HAP-1 (cell line): ENCODE measurements around the gene HIP1.

Source experiments
- DNase-seq, 2 experiments: peaks; one replicate each; pipeline ENCODE4 v3.0.0-alpha.2; 2016 to 2020; ENCODE audit warnings: low spot score in 2 of 2
- H3K27me3 ChIP-seq: fragments of 250-450 bp; sonication (Bioruptor Pico); 2 replicates; pipeline ENCODE4 v1.5.1; 2020; ENCODE audit warnings: low read depth, mild to moderate bottlenecking, moderate library complexity
- H3K36me3 ChIP-seq: fragments of 250-450 bp; sonication (Bioruptor Pico); replicated peaks from 2 replicates; pipeline ENCODE4 v1.5.1; 2020; ENCODE audit warnings: mild to moderate bottlenecking
- H3K4me1 ChIP-seq: fragments of 250-450 bp; sonication (Bioruptor Pico); 2 replicates; pipeline ENCODE4 v1.5.1; 2020; ENCODE audit warnings: mild to moderate bottlenecking
- H3K4me3 ChIP-seq: fragments of 250-450 bp; sonication (Bioruptor Pico); 2 replicates; pipeline ENCODE4 v1.5.1; 2020; ENCODE audit warnings: mild to moderate bottlenecking, moderate library complexity
- H3K9me3 ChIP-seq: fragments of 250-450 bp; sonication (Bioruptor Pico); 2 replicates; pipeline ENCODE4 v1.5.1; 2020; ENCODE audit warnings: mild to moderate bottlenecking, moderate library complexity
- in situ Hi-C: fragments of 300-500 bp; cut with MboI; formaldehyde crosslinking; loops from 3 replicates; pipeline ENCODE4 v1.14.3; 2020; ENCODE audit warnings: low sequenced_read_pairs, inconsistent platforms, mixed read lengths

HIP1 gene

DNA sequence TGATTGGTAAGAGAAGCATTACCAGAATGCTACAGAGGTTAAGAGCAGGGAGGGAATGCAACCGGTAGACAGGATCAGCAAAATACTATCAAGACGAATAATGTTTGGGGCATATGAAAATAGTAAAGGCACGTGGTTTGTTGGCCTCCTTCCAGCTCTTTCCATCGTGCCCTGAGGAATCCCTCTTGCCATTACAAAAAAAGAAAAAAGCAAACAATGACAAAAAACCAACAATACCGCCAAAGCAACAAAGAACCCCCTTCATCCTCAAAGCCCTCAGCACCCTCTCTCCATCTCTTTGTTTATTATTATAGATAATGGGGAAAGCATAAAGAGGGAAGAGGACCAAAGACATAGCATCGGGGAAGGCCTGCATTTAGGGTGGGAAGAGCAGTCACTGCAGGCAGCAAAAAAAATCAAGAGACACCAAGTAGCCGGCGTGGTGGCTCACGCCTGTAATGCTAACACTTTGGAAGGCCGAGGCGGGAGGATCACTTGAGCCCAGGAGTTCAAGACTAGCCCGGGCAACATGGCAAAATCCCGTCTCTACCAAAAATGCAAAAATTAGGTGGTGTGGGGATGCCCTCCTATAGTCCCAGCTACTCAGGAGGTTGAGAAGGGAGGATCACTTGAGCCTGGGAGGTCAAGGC is 78.0 kb downstream of the HIP1 start:
- H3K4me1 ChIP-seq: no peaks in the 10 kb centered on the region
- in situ Hi-C loops: no loop called here
- H3K9me3 ChIP-seq: no peaks in the 10 kb centered on the region
- H3K27me3 ChIP-seq: no peaks in the 10 kb centered on the region
- DNase-seq: peak in 1 of 2 experiments; percentile 46
- H3K4me3 ChIP-seq: no peak overlapping the region
- no peaks in the 10 kb centered on the region for H3K36me3 ChIP-seq

DNA sequence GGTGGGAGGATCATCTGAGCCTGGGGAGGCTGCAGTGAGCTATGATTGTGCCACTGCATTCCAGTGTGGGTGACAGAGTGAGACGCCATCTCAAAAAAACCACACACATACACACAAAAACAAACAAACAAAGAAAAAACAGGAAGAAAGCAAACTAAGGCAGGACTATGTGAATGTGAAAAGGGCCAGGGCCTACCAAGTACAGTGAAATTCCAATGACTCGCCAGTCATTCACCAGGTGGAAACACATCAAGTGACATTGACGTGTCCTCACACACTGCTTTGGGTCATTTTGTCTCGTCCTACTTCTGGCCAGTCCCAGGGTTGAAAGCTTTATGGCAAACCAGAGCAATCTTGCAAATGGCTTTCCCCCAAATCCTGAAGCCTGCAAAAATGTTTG is 79.9 kb downstream of the HIP1 start:
- in situ Hi-C loops: no loop called here

DNA sequence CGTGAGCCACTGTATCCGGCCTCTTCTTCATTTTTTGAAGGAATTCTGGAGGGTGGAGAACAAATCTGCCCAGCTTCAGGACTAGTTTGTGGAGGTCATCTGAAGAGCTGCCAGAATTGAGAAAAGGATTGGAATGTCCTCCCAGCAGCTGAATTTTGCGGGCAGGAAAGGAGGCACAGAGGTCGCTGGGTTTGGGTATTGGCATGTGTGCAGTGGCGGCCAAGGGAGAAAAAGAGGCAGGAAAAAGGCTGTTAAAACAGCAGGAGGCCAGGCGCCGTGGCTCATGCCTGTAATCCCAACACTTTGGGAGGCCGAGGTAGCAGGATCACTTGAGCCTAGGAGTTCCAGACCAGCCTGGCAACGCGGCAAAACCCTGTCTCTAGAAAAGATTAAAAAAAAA is 80.4 kb downstream of the HIP1 start:
- H3K4me3 ChIP-seq: no peak overlapping the region
- in situ Hi-C loops: no loop called here
- DNase-seq: no peak

More for the DNA sequence above, 79.9 kb downstream of the HIP1 start:
- H3K4me1 ChIP-seq: no peaks in the 10 kb centered on the region
- no peaks in the 10 kb centered on the region for H3K27me3 ChIP-seq
- H3K9me3 ChIP-seq: no peaks in the 10 kb centered on the region
- H3K36me3 ChIP-seq: no peaks in the 10 kb centered on the region
- no peak overlapping the region for H3K4me3 ChIP-seq
- DNase-seq: no peak

DNA sequence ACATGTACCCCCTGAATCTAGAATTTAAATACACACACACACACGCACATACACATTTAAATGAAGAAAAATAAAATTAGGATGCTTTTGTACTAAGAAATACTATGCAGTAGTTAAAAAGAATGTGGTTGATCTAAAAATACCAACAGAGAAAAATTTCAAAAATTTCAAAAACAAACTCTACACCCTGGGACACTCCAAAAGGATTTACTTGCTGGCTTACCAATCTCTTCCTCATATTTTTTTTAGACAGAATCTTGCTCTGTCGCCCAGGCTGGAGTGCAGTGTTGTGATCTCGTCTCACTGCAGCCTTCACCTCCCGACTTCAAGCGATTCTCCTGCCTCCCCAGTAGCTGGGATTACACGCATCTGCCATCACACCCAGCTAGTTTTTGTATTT is 80.9 kb downstream of the HIP1 start:
- in situ Hi-C loops: no loop called here
- DNase-seq: no peak

More for the DNA sequence above, 80.4 kb downstream of the HIP1 start:
- Histone ChIP-seq H3K4me1 (no peaks in the 10 kb centered on the region), H3K27me3 (no peaks in the 10 kb centered on the region), H3K36me3 (no peaks in the 10 kb centered on the region), H3K9me3 (no peaks in the 10 kb centered on the region)

GRCh38 chr7:75656740-75657139 is 82.0 kb downstream of the HIP1 start:
- H3K36me3 ChIP-seq: no peaks in the 10 kb centered on the region
- H3K27me3 ChIP-seq: no peaks in the 10 kb centered on the region
- no peak overlapping the region for H3K4me3 ChIP-seq
- no peaks in the 10 kb centered on the region for H3K4me1 ChIP-seq
- no peak for DNase-seq
- in situ Hi-C loops: no loop called here
- no peaks in the 10 kb centered on the region for H3K9me3 ChIP-seq

More for the DNA sequence above, 80.9 kb downstream of the HIP1 start:
- Histone ChIP-seq H3K9me3 (no peaks in the 10 kb centered on the region), H3K4me1 (no peaks in the 10 kb centered on the region), H3K36me3 (no peaks in the 10 kb centered on the region), H3K27me3 (no peaks in the 10 kb centered on the region), H3K4me3 (no peak overlapping the region)

- in situ Hi-C loops: no loop called here
- Histone ChIP-seq H3K9me3 (no peaks in the 10 kb centered on the region), H3K4me3 (no peak overlapping the region), H3K36me3 (no peaks in the 10 kb centered on the region), H3K4me1 (no peaks in the 10 kb centered on the region), H3K27me3 (no peaks in the 10 kb centered on the region)
- no peak for DNase-seq
These were observed 83.2 kb downstream of the HIP1 start for GRCh38 chr7:75655536-75655935.

DNA sequence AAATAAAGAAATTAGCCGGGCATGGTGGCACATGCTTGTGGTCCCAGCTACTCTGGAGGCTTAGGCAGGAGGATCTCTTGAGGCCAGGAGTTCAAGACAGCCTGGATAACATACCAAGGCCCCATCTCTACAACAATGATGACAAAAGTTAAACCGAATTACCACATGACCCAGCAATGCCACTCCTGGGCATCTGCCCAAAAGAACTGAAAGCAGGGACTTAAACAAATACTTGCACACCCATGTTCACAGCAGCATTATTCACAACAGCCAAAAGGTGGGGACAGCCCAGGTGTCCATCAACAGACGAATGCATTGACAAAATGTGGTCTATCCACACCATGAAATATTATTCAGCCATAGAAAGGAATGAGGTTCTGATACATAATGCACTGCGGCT is 83.9 kb downstream of the HIP1 start:
- no peaks in the 10 kb centered on the region for H3K36me3 ChIP-seq
- H3K9me3 ChIP-seq: no peaks in the 10 kb centered on the region
- DNase-seq: no peak
- H3K4me3 ChIP-seq: no peak overlapping the region
- H3K27me3 ChIP-seq: no peaks in the 10 kb centered on the region
- H3K4me1 ChIP-seq: no peaks in the 10 kb centered on the region
- in situ Hi-C loops: no loop called here

DNA sequence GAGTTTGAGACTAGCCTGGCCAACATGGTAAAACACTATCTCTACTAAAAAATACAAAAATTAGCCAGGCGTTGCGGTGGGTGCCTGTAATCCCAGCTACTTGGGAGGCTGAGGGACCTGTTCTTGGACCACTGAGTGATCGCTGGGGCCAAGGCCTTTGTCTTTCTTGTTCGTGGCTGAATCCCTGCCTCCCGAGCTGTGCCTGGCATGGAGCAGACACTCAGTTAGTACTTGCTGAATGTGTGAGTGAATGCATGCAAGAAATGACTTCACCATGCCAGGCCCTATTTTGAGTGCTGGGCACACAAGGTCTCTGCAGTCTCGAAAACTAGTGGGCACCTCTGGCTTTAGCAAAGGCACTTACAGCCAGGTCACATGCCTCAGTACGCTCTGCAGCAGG is 85.1 kb downstream of the HIP1 start:
- Histone ChIP-seq H3K4me3 (no peak overlapping the region), H3K36me3 (no peaks in the 10 kb centered on the region), H3K27me3 (no peaks in the 10 kb centered on the region), H3K4me1 (no peaks in the 10 kb centered on the region), H3K9me3 (no peaks in the 10 kb centered on the region)
- DNase-seq: no peak
- in situ Hi-C loops: no loop called here

DNA sequence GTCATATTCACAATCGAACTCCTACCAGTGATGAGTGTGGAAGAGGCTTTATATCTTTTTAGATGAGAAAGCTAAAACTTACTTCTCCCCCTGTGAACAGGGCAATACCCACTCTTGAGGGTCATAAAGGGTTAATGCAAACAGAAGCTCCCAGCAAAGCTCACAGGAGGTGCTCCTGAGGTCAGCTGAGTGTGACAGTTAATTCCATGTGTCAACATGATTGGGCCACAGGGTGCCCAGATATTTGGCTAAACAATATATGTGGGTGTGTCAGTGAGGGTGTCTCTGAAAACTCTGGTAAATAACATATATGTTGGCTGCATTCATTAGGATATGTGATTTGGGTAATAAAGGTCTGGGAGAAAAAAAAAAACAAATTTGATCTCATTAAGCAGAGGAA is 86.0 kb downstream of the HIP1 start:
- Histone ChIP-seq H3K36me3 (no peaks in the 10 kb centered on the region), H3K9me3 (no peaks in the 10 kb centered on the region), H3K4me3 (no peak overlapping the region), H3K4me1 (no peaks in the 10 kb centered on the region), H3K27me3 (no peaks in the 10 kb centered on the region)
- in situ Hi-C loops: no loop called here
- DNase-seq: no peak

DNA sequence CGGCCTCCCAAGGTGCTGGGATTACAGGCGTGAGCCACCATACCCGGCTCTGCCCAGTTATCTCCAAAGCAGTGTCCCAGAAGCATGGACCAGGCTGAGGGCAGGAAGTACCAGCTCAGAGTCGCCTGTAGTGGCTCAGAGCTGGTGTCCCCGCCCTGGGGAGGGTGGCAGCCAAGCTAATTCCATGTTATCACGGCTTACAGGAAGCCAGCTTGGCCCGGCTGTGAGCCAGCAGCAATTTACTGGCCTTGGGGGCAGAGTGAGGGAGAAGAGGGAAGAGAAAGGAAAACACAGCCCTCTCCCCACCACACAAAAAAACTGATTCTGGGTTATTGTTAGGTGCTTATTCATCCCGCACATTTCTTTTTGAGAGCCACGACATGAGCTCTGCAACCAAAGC is 88.1 kb downstream of the HIP1 start:
- Histone ChIP-seq H3K4me1 (no peaks in the 10 kb centered on the region), H3K9me3 (no peaks in the 10 kb centered on the region), H3K27me3 (no peaks in the 10 kb centered on the region), H3K4me3 (no peak overlapping the region), H3K36me3 (no peaks in the 10 kb centered on the region)
- DNase-seq: peak in 1 of 2 experiments; percentile 39
- in situ Hi-C loops: no loop called here

GRCh38 chr7:75650062-75650461 is 88.7 kb downstream of the HIP1 start:
- Histone ChIP-seq H3K4me3 (no peak overlapping the region), H3K27me3 (no peaks in the 10 kb centered on the region), H3K36me3 (no peaks in the 10 kb centered on the region), H3K9me3 (no peaks in the 10 kb centered on the region), H3K4me1 (no peaks in the 10 kb centered on the region)
- DNase-seq: no peak
- in situ Hi-C loops: no loop called here

DNA sequence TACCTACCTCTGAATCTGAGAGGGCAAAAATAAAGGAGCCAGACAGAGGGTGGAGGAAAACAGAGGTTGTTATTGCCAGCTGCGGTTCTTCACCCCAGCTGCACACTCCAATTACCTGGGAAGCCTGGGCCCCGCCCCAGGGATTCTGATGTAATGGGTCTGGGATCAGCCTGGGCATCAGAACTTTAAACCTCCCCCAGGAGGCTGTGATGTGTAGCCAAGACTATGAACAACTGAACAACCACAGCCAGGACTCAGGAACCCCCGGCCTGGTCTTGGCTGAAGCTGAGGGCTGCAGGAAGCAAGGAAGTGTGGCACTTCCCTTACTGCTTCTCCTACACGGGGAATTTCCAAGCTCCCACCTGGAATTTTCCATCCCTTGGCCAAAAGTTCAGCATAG is 89.3 kb downstream of the HIP1 start:
- H3K27me3 ChIP-seq: no peaks in the 10 kb centered on the region
- in situ Hi-C loops: no loop called here
- DNase-seq: no peak
- no peaks in the 10 kb centered on the region for H3K4me1 ChIP-seq
- no peak overlapping the region for H3K4me3 ChIP-seq
- H3K9me3 ChIP-seq: no peaks in the 10 kb centered on the region
- no peaks in the 10 kb centered on the region for H3K36me3 ChIP-seq

DNA sequence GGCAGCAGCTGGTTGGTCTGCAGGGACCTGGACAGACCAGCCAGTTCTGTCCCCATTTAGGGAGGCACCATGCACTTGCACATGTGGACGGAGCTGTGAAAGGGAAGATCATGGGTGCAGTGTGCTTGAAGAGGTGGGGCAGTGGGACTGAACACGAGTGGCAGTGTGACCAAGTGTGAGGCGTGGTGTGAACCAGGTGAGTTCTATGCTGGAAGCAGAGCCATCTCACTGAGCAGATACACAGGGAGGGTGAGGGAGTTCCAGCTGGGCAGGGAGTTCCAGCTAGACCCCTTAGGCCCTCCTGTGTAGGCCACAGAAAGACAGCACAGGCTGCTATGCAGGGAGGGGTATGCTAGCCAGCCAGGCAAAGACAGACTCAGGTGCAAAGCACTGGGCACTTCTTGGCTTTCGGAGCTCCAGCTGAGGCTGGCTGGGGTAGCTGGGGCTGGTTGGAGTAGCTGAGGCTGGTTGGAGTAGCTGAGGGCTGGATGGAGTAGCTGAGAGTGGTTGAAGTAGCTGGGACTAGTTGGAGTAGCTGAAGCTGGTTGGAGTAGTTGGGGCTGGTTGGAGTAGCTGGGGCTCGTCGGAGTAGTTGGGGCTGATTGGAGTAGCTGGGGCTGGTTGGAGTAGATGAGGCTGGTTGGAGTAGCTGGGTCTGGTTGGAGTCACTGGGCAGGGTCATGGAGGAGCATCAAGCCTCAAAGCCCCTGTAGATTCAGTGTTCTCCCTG is 90.9 kb downstream of the HIP1 start:
- H3K27me3 ChIP-seq: no peaks in the 10 kb centered on the region
- DNase-seq: no peak
- H3K9me3 ChIP-seq: peaks cover 6% of the 10 kb centered on the region; the same call in 1 of the 2 replicates
- no peaks in the 10 kb centered on the region for H3K36me3 ChIP-seq
- no peaks in the 10 kb centered on the region for H3K4me1 ChIP-seq
- in situ Hi-C loops: no loop called here
- H3K4me3 ChIP-seq: no peak overlapping the region

- Histone ChIP-seq H3K27me3 (no peaks in the 10 kb centered on the region), H3K4me1 (no peaks in the 10 kb centered on the region), H3K4me3 (no peak overlapping the region), H3K9me3 (peaks cover 10% of the 10 kb centered on the region), H3K36me3 (no peaks in the 10 kb centered on the region)
- DNase-seq: no peak
- in situ Hi-C loops: no loop called here
These were observed 92.1 kb downstream of the HIP1 start for GRCh38 chr7:75646571-75647102.
